Astrocyte (in vitro differentiated cells and primary cell): ENCODE data around the gene CBS. TPM values are rescaled to one million over a fixed set of nuclear protein-coding genes. Genes with fewer than 3 reads are reported as not detected.
A peak's percentile ranks its signal among the peaks of the same experiment; 100 is the strongest.

ENCODE experiments used
- DNase-seq: peaks from one replicate; pipeline ENCODE4 v3.0.0-alpha.2; 2010; ENCODE audit warnings: low read depth
- FAIRE-seq: peaks from 2 replicates; lab custom pipeline; 2011; peaks lifted over from hg19 to GRCh38; lab: Jason Lieb, UNC
- H2AFZ ChIP-seq: 2 replicates; pipeline ENCODE4 v1.6.0; 2012; ENCODE audit warnings: low read depth, low read length, inconsistent platforms
- H3K27ac ChIP-seq: 2 replicates; pipeline ENCODE4 v1.5.1; 2011; ENCODE audit warnings: low read depth, low read length, inconsistent platforms
- H3K27me3 ChIP-seq: 2 replicates; pipeline ENCODE4 v1.6.0; 2011; ENCODE audit warnings: low read length, inconsistent platforms; ENCODE audit not compliant: insufficient read depth
- H3K36me3 ChIP-seq: 2 replicates; pipeline ENCODE4 v1.5.1; 2011; ENCODE audit warnings: low read length, inconsistent platforms; ENCODE audit not compliant: insufficient read depth
- H3K4me1 ChIP-seq: 2 replicates; pipeline ENCODE4 v1.5.1; 2011; ENCODE audit warnings: low read length, inconsistent platforms; ENCODE audit not compliant: insufficient read depth
- H3K4me2 ChIP-seq: 2 replicates; pipeline ENCODE4 v1.6.0; 2012; ENCODE audit warnings: low read length, inconsistent platforms
- H3K4me3 ChIP-seq: 2 replicates; pipeline ENCODE4 v1.5.1; 2011; ENCODE audit warnings: low read depth, mild to moderate bottlenecking, low read length, inconsistent platforms; ENCODE audit not compliant: insufficient read depth
- H3K79me2 ChIP-seq: 2 replicates; pipeline ENCODE4 v1.6.0; 2012; ENCODE audit warnings: mild to moderate bottlenecking, low read length, inconsistent platforms; ENCODE audit not compliant: insufficient read depth
- H3K9ac ChIP-seq: 2 replicates; pipeline ENCODE4 v1.6.0; 2012; ENCODE audit warnings: mild to moderate bottlenecking, low read length, inconsistent platforms
- H3K9me3 ChIP-seq: 2 replicates; pipeline ENCODE4 v1.5.1; 2012; ENCODE audit warnings: low read depth, mild to moderate bottlenecking, low read length, inconsistent platforms; ENCODE audit not compliant: insufficient read depth
- H4K20me1 ChIP-seq: 2 replicates; pipeline ENCODE4 v1.6.0; 2012; ENCODE audit warnings: low read length, inconsistent platforms; ENCODE audit not compliant: insufficient read depth
- H3K27ac Mint-ChIP-seq: one replicate; pipeline ENCODE4 v1.8.0; 2021; ENCODE audit warnings: mild to moderate bottlenecking, mixed read lengths; ENCODE audit not compliant: unreplicated experiment
- H3K27me3 Mint-ChIP-seq: one replicate; pipeline ENCODE4 v1.8.0; 2021; ENCODE audit warnings: low read depth, mixed read lengths; ENCODE audit not compliant: unreplicated experiment
- H3K36me3 Mint-ChIP-seq: one replicate; pipeline ENCODE4 v1.8.0; 2021; ENCODE audit warnings: low read depth, mixed read lengths; ENCODE audit not compliant: unreplicated experiment
- H3K4me1 Mint-ChIP-seq: one replicate; pipeline ENCODE4 v1.8.0; 2021; ENCODE audit warnings: low read depth, mixed read lengths; ENCODE audit not compliant: unreplicated experiment
- H3K4me3 Mint-ChIP-seq: one replicate; pipeline ENCODE4 v1.8.0; 2021; ENCODE audit warnings: mild to moderate bottlenecking, moderate library complexity, mixed read lengths; ENCODE audit not compliant: unreplicated experiment
- H3K9me3 Mint-ChIP-seq: one replicate; pipeline ENCODE4 v1.8.0; 2021; ENCODE audit warnings: mild to moderate bottlenecking, mixed read lengths; ENCODE audit not compliant: unreplicated experiment
- EZH2 ChIP-seq: IDR thresholded peaks from 2 replicates; pipeline ENCODE4 v1.6.1; 2012; ENCODE audit warnings: mild to moderate bottlenecking, low read length, inconsistent platforms; ENCODE audit not compliant: insufficient read depth
- total RNA-seq: library from RNA; stranded (reverse); gene quantifications from 2 replicates; pipeline ENCODE4 v1.2.1, GENCODE V29; 2021
- TF ChIP-seq, protein P1 (sequence below): IDR thresholded peaks from 2 replicates; pipeline ENCODE4 v1.5.1; 2011; ENCODE audit warnings: low read depth, mild to moderate bottlenecking, inconsistent platforms, low read length, moderate library complexity; ENCODE audit not compliant: insufficient read depth

Gene CBS
- total RNA-seq, 1 donor from 2014 or later, result 195 TPM

DNA sequence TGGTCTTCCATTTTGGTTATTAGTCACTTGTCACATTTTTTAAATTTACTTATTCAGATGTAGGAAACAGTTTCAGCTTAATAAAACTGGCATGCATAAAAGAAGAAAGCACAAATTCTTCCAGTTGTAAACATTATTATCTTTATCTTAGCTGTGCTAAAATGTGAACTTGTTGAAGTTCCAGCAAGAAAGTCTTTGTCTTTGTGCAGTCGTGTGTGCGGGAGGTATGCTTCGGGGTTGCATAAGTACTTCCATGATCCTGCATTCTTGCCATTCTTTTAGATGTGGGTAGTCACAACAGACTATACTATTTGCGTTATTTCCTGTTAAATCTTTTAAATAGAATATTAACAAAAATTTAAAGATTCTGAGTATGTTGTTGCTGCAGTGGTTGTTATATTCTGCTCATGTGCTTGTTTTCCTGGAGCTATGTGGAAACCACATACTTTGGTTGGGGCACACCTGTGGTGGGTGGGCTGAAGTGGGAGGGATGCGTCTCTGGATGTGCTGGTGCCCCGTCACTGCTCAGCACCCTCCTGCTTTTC lies 49.9 kb downstream of the CBS start:
- Mint-ChIP-seq H3K27ac (peak overlapping the region; percentile 90), H3K36me3 (peaks cover 22% of the 10 kb centered on the region), H3K9me3 (no peaks in the 10 kb centered on the region), H3K27me3 (peaks cover under 1% of the 10 kb centered on the region), H3K4me1 (peaks cover 19% of the 10 kb centered on the region), H3K4me3 (peak overlapping the region; percentile 42)
- Histone ChIP-seq H3K79me2 (no peaks in the 10 kb centered on the region), H3K4me2 (peak overlapping the region; percentile 46), H3K4me3 (no peak overlapping the region), H3K36me3 (peaks cover 13% of the 10 kb centered on the region), H3K27ac (peak overlapping the region; percentile 63), H2AFZ (no peak overlapping the region), H3K9me3 (no peaks in the 10 kb centered on the region), H3K27me3 (no peaks in the 10 kb centered on the region), H3K4me1 (peaks cover 9% of the 10 kb centered on the region), H4K20me1 (no peaks in the 10 kb centered on the region), H3K9ac (peak overlapping the region; percentile 1)
- FAIRE-seq, result no peak
- DNase-seq, result peak; percentile 95
- no peak for TF ChIP-seq EZH2
- TF ChIP-seq, protein P1, sequence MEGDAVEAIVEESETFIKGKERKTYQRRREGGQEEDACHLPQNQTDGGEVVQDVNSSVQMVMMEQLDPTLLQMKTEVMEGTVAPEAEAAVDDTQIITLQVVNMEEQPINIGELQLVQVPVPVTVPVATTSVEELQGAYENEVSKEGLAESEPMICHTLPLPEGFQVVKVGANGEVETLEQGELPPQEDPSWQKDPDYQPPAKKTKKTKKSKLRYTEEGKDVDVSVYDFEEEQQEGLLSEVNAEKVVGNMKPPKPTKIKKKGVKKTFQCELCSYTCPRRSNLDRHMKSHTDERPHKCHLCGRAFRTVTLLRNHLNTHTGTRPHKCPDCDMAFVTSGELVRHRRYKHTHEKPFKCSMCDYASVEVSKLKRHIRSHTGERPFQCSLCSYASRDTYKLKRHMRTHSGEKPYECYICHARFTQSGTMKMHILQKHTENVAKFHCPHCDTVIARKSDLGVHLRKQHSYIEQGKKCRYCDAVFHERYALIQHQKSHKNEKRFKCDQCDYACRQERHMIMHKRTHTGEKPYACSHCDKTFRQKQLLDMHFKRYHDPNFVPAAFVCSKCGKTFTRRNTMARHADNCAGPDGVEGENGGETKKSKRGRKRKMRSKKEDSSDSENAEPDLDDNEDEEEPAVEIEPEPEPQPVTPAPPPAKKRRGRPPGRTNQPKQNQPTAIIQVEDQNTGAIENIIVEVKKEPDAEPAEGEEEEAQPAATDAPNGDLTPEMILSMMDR, result no peak

DNA sequence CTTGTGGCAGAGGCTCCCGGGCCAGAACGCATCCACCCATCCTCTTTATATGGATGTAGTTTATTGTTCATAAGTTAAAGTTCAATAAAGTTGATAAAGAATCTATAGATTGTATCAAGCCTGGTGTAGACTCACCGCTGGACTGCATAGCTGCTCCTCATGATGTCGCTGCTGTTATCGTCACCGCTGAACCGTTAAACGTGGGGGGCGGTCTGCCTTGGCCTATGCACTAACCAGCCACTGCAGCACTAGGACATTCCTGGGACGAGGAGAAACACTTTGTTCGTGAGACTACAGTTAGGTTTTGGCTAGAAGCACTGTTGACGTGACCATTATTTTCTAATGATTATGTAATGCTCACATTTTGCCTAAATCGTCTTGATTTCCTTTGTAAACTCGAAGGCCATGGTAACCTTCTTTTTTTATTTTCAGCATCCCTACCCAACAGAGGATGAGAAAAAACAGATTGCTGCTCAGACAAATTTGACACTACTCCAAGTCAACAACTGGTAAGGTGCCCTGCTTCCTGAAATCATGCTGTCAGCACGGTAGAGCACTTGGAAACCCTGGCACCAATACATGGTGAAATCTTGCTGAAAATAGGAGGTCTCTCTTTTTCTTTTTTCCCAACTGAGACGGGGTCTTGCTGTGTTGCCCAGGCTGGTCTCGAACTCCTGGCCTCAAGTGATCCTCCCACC lies 51.0 kb downstream of the CBS start:
- DNase-seq, result no peak
- H3K9me3 ChIP-seq, result no peaks in the 10 kb centered on the region
- H3K4me3 ChIP-seq, result no peak overlapping the region
- H4K20me1 ChIP-seq, result no peaks in the 10 kb centered on the region
- TF ChIP-seq EZH2, result no peak
- TF ChIP-seq, protein P1, result no peak
- H3K9ac ChIP-seq, result no peak overlapping the region
- H3K27ac Mint-ChIP-seq, result peak overlapping the region; percentile 90
- H3K9me3 Mint-ChIP-seq, result no peaks in the 10 kb centered on the region
- H3K27ac ChIP-seq, result no peak overlapping the region
- H3K27me3 ChIP-seq, result no peaks in the 10 kb centered on the region
- peaks cover 25% of the 10 kb centered on the region for H3K36me3 Mint-ChIP-seq
- no peak overlapping the region for H2AFZ ChIP-seq
- H3K4me2 ChIP-seq, result no peak overlapping the region
- peaks cover 13% of the 10 kb centered on the region for H3K36me3 ChIP-seq
- peaks cover 2% of the 10 kb centered on the region for H3K27me3 Mint-ChIP-seq
- peaks cover 19% of the 10 kb centered on the region for H3K4me1 Mint-ChIP-seq
- no peak for FAIRE-seq
- H3K4me1 ChIP-seq, result peaks cover 9% of the 10 kb centered on the region
- no peak overlapping the region for H3K4me3 Mint-ChIP-seq
- H3K79me2 ChIP-seq, result no peaks in the 10 kb centered on the region

DNA sequence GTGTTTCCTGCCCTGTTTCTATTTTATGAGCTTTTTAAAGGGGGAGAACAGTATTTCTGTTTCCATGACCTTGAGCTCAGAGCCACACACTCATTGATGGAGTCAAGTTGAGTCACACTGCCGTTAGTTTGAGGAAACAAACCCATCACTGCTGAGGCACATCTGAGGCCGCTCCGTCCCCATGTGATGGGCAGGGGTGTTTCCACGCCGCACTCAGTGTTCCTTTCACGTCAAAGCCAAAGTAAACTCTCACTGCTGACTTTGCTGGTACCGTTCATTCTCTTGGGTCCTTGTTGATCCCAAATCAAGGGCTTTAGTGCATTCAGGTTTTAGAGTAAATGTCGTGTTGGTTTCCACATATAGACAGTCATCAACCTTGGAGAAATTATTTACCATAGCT lies 52.5 kb downstream of the CBS start:
- no peak overlapping the region for H3K4me3 Mint-ChIP-seq
- Histone ChIP-seq H3K9me3 (no peaks in the 10 kb centered on the region), H3K79me2 (no peaks in the 10 kb centered on the region), H4K20me1 (no peaks in the 10 kb centered on the region), H3K36me3 (peaks cover 5% of the 10 kb centered on the region), H3K4me3 (no peak overlapping the region), H3K4me2 (no peak overlapping the region), H3K4me1 (peaks cover 9% of the 10 kb centered on the region), H3K27me3 (no peaks in the 10 kb centered on the region), H3K27ac (no peak overlapping the region), H3K9ac (no peak overlapping the region), H2AFZ (no peak overlapping the region)
- peaks cover 16% of the 10 kb centered on the region for H3K36me3 Mint-ChIP-seq
- H3K27ac Mint-ChIP-seq, result no peak overlapping the region
- peaks cover 19% of the 10 kb centered on the region for H3K4me1 Mint-ChIP-seq
- DNase-seq (no peak), FAIRE-seq (no peak)
- TF ChIP-seq, protein P1, result no peak
- no peak for TF ChIP-seq EZH2
- no peaks in the 10 kb centered on the region for H3K9me3 Mint-ChIP-seq
- H3K27me3 Mint-ChIP-seq, result peaks cover 2% of the 10 kb centered on the region
